ENCODE data around the gene MAPK6.

DNA sequence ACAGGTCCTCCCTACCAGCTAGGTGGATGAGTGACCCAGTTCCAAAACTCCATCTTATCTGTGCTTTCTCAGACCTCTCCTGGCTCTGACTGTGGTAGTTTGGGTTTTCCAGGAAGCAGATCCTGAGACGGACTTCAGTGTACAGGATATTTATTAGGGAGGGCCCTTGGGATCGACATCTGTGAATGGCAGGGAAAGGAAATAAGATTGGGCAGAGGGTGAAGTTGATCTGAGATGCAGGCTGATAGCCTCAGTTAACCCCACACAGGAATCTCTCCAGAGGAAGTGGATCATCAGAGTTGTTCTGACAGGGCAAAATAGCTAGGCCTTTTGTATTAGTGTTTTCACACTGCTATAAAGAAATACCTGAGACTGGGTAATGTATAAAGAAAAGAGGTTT, 16.7 kb upstream of the MAPK6 start:
- TF ChIP-seq E2F5 (CRISPR knock-in tag; IDR thresholded peaks at IDR 0.05) (no peak), MAFK (IDR thresholded peaks at IDR 0.05; ENCODE audit: low read length) (no peak), RHOXF2B (CRISPR knock-in tag; conservative IDR thresholded peaks at IDR 0.05) (no peak), EP300 (IDR thresholded peaks at IDR 0.05; ENCODE audit: low read length) (no peak), NFATC3 (IDR thresholded peaks at IDR 0.05) (no peak), CSDE1 (IDR thresholded peaks at IDR 0.05) (no peak), ZNF407 (IDR thresholded peaks at IDR 0.05; ENCODE audit: low read depth) (no peak), FOXA1 (IDR thresholded peaks at IDR 0.05; ENCODE audit: borderline replicate concordance) (no peak)
- TF ChIP-seq, protein P1, sequence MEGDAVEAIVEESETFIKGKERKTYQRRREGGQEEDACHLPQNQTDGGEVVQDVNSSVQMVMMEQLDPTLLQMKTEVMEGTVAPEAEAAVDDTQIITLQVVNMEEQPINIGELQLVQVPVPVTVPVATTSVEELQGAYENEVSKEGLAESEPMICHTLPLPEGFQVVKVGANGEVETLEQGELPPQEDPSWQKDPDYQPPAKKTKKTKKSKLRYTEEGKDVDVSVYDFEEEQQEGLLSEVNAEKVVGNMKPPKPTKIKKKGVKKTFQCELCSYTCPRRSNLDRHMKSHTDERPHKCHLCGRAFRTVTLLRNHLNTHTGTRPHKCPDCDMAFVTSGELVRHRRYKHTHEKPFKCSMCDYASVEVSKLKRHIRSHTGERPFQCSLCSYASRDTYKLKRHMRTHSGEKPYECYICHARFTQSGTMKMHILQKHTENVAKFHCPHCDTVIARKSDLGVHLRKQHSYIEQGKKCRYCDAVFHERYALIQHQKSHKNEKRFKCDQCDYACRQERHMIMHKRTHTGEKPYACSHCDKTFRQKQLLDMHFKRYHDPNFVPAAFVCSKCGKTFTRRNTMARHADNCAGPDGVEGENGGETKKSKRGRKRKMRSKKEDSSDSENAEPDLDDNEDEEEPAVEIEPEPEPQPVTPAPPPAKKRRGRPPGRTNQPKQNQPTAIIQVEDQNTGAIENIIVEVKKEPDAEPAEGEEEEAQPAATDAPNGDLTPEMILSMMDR (IDR thresholded peaks at IDR 0.05 in 2 of 3, conservative IDR thresholded peaks at IDR 0.05 in 1 of 3; ENCODE audit: insufficient read depth in 2 of 3, low read depth in 1 of 3, low read length in 3 of 3) = no peak
- TF ChIP-seq, protein P2, sequence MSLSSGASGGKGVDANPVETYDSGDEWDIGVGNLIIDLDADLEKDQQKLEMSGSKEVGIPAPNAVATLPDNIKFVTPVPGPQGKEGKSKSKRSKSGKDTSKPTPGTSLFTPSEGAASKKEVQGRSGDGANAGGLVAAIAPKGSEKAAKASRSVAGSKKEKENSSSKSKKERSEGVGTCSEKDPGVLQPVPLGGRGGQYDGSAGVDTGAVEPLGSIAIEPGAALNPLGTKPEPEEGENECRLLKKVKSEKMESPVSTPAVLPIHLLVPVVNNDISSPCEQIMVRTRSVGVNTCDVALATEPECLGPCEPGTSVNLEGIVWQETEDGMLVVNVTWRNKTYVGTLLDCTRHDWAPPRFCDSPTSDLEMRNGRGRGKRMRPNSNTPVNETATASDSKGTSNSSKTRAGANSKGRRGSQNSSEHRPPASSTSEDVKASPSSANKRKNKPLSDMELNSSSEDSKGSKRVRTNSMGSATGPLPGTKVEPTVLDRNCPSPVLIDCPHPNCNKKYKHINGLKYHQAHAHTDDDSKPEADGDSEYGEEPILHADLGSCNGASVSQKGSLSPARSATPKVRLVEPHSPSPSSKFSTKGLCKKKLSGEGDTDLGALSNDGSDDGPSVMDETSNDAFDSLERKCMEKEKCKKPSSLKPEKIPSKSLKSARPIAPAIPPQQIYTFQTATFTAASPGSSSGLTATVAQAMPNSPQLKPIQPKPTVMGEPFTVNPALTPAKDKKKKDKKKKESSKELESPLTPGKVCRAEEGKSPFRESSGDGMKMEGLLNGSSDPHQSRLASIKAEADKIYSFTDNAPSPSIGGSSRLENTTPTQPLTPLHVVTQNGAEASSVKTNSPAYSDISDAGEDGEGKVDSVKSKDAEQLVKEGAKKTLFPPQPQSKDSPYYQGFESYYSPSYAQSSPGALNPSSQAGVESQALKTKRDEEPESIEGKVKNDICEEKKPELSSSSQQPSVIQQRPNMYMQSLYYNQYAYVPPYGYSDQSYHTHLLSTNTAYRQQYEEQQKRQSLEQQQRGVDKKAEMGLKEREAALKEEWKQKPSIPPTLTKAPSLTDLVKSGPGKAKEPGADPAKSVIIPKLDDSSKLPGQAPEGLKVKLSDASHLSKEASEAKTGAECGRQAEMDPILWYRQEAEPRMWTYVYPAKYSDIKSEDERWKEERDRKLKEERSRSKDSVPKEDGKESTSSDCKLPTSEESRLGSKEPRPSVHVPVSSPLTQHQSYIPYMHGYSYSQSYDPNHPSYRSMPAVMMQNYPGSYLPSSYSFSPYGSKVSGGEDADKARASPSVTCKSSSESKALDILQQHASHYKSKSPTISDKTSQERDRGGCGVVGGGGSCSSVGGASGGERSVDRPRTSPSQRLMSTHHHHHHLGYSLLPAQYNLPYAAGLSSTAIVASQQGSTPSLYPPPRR (CRISPR knock-in tag; IDR thresholded peaks at IDR 0.05; ENCODE audit: borderline replicate concordance) = no peak

Data from K562 (cell line).